22Rv1 (cell line): ENCODE data around the gene MLLT10.

ENCODE experiments used
- H3K27ac ChIP-seq: fragments of 450-650 bp; 2 replicates; pipeline ENCODE4 v1.5.1; 2017
- ZFX ChIP-seq: fragments of 450-650 bp; IDR thresholded peaks from 2 replicates; pipeline ENCODE4 v1.6.1; 2017; ENCODE audit warnings: antibody characterized with exemption, borderline replicate concordance
- TF ChIP-seq, protein P1 (sequence below): fragments of 450-650 bp; IDR thresholded peaks from 2 replicates; pipeline ENCODE4 v1.5.1; 2017; ENCODE audit warnings: mild to moderate bottlenecking

The MLLT10 gene

DNA sequence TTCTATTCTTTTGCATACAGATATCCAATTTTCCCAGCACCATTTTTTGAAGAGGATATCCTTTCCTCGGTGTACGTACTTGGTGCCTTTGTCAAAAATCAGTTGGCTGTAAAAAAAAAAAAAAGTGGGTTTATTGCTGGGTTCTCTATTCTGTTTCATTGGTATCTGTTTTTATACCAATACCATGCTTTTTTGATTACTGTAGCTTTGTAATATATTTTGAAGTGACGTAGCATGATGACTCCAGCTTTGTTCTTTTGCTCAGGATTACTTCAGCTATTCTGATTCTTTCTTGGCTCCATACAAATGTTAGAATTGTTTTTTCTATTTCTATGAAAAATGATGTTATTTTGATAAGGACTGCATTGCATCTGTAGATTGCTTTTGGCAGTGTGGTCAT lies 165.5 kb downstream of the MLLT10 start:
- TF ChIP-seq ZFX = no peak
- TF ChIP-seq, protein P1, sequence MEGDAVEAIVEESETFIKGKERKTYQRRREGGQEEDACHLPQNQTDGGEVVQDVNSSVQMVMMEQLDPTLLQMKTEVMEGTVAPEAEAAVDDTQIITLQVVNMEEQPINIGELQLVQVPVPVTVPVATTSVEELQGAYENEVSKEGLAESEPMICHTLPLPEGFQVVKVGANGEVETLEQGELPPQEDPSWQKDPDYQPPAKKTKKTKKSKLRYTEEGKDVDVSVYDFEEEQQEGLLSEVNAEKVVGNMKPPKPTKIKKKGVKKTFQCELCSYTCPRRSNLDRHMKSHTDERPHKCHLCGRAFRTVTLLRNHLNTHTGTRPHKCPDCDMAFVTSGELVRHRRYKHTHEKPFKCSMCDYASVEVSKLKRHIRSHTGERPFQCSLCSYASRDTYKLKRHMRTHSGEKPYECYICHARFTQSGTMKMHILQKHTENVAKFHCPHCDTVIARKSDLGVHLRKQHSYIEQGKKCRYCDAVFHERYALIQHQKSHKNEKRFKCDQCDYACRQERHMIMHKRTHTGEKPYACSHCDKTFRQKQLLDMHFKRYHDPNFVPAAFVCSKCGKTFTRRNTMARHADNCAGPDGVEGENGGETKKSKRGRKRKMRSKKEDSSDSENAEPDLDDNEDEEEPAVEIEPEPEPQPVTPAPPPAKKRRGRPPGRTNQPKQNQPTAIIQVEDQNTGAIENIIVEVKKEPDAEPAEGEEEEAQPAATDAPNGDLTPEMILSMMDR = no peak
- H3K27ac ChIP-seq = no peak overlapping the region

DNA sequence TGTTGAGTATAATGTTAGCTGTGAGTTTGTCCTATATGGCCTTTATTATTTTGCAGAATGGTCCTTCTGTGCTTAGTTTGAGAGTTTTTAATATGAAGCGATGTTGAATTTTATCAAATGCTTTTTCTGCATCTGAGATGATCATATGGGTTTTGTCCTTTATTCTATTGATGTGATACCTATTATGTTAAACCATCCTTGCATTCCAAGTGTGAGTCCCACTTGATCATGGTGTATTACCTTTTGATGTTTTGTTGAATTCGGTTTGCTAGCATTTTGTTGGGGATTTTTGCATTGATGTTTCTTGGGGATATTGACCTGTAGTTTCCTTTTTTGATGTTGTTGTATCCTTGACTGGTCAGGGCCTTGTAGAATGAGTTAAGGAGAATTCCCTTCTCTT lies 166.4 kb downstream of the MLLT10 start:
- TF ChIP-seq, protein P1 = no peak
- TF ChIP-seq ZFX = no peak
- no peak overlapping the region for H3K27ac ChIP-seq

DNA sequence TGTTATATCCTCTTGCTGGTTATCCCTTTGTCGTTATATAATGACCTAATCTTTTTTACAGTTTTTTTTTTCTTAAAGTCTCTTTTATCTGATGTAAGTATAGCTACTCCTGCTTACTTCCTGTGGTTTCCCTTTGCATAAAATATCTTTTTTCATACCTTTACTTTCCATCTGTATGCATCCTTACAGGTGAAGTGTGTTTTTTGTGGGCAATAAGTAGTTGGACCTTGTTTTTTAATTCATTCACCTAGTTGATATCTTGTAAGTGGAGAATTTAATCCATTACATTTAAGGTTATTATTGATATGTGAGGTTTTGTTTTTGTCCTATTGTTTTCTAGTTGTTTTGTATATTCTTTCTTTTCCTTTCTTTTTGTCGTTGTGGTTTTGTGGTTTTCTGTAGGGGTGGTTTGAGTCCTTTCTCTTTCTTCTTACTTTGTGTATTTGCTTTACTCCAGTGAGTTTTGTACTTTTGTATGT lies 168.6 kb downstream of the MLLT10 start:
- no peak for TF ChIP-seq ZFX
- TF ChIP-seq, protein P1 = no peak
- no peak overlapping the region for H3K27ac ChIP-seq

DNA sequence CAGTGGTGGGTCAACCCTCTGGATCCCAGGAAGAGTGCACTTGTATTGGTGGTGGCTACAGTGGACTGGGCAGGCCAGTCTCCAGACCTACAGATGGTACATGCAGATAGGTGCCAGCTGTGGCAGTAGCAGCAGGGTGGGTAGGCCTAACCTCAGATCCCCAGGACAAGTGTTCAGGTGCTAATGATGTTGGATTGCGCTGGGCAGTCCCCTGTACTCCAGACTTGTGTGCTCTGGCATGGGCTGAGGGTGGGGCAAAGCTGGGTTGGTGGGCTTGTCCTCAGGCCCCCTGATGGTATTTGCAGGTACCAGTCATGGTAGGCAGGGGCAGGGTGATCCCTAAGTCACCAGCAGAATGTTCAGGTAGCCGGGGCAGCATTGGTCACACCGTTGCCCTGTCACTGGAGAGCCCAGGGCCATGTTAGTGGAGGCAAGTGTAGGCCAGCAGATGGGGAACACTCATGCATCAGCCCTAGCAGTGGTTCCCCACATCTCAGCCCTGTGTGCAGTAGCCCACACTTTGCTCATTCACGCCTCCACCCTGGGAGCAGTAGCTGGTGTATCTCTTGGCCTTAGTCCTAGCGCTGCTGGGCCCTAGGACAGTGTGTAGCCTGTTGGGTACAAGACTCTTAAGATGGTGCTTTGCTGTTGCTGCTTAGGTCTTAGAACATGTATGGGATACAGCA lies 171.3 kb downstream of the MLLT10 start:
- no peak overlapping the region for H3K27ac ChIP-seq
- TF ChIP-seq ZFX = no peak
- TF ChIP-seq, protein P1 = no peak

DNA sequence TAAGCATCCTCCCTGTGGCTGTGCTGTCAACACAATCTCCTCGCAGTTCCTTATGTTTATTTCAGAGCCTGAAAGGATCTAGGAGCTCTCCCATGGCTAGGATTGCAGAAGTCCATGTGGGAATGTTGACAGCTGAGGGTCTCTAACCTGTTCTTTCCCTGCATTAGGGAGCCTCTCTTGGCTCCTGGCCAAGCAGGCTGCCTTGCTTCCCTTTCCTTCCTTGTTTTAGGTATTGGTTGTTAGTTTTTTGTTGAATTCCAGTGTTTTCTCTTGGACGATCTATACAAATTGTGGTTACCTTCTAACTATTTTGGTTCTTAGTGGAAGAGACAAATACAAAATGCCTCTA lies 171.8 kb downstream of the MLLT10 start:
- H3K27ac ChIP-seq = no peak overlapping the region
- TF ChIP-seq, protein P1 = no peak
- no peak for TF ChIP-seq ZFX

DNA sequence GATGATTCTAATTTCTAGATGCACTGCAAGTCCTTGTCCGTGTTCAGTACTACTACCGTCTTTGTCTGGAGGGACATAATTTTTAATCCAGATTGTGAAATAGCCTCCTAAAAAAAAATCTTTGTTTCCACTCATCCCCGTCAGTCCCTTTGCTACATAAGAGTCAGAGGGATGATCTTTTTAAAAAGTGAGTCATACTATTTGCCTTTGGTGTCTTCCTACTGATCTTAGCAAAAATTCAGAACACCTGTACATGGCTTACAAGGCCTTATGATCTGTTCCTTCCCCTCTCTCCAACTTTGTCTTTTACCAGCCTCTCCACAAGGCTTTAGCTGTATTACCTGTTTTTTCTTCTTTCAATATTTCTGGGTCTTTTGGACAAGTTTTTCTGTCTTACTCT lies 173.5 kb downstream of the MLLT10 start:
- H3K27ac ChIP-seq = no peak overlapping the region
- TF ChIP-seq ZFX = no peak
- TF ChIP-seq, protein P1 = no peak

DNA sequence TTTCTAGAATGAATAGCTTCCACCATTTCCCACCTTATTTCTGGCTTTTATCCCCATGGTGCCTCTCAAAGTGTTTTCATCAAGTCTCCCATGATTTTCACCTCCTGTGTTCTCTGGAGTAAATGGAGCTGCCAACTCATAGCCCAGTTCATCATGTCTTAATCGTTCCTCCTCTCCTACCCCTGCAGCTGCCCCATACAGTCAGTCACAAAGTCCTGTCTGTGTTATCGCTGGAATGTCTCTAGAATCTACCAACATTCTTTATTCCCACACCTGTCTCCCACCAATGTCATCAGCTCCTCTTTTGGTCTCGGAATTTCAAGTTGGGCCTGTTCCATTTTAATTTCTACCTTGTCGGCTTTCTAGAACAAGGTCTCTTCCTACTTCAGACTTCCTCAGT lies 178.9 kb downstream of the MLLT10 start:
- no peak overlapping the region for H3K27ac ChIP-seq
- TF ChIP-seq, protein P1 = no peak
- no peak for TF ChIP-seq ZFX
